Left renal pelvis (tissue), 4 donors: ENCODE results near the gene CFAP126. TPM values are rescaled to one million over a fixed set of nuclear protein-coding genes. Genes with fewer than 3 reads are reported as not detected.

Source experiments
- polyA plus RNA-seq, 4 donors: library from polyadenylated mRNA; unstranded; fragments of 120-200 nt; gene quantifications; one replicate each; pipeline ENCODE4 v1.2.1, GENCODE V29; 2013; ENCODE audit not compliant: insufficient read length in 4 of 4

Gene CFAP126
- polyA plus RNA-seq, 4 donors, result 1.2 to 14.6 (median 11.7) TPM

Other genes with a start within 250 kb of the CFAP126 start
- gene PFDN2, start 249.8 kb downstream of the CFAP126 start, polyA plus RNA-seq, result 10 to 100 TPM; 58.7 to 75.7 (median 73.8) TPM
- 10 to 100 TPM; 29.1 to 59.8 (median 48.6) TPM for gene NIT1, start 249.8 kb downstream of the CFAP126 start, polyA plus RNA-seq
- 10 to 100 TPM; 41.6 to 55.5 (median 48.9) TPM for gene DEDD, start 235.2 kb downstream of the CFAP126 start, polyA plus RNA-seq
- gene UFC1, start 213.9 kb downstream of the CFAP126 start, polyA plus RNA-seq, result 100 to 1,000 TPM; 136 to 169 (median 149) TPM
- gene USP21, start 208.4 kb downstream of the CFAP126 start, polyA plus RNA-seq, result 10 to 100 TPM; 44.9 to 55.2 (median 47.2) TPM
- 10 to 100 TPM; 31.9 to 63.1 (median 38.8) TPM for gene PPOX, start 201.4 kb downstream of the CFAP126 start, polyA plus RNA-seq
- gene B4GALT3, start 190.4 kb downstream of the CFAP126 start, polyA plus RNA-seq, result 10 to 100 TPM; 40.9 to 45.2 (median 42.3) TPM
- 1 to 10 TPM in 1 of 4 donors, under 1 TPM in 3; 0.60 to 6.1 (median 0.79) TPM for gene ADAMTS4, start 168.8 kb downstream of the CFAP126 start, polyA plus RNA-seq
- gene NDUFS2, start 165.5 kb downstream of the CFAP126 start, polyA plus RNA-seq, result 100 to 1,000 TPM; 126 to 217 (median 189) TPM
- 10 to 100 TPM; 13.1 to 39.3 (median 17.1) TPM for gene FCER1G, start 152.6 kb downstream of the CFAP126 start, polyA plus RNA-seq
- gene APOA2, start 144.2 kb downstream of the CFAP126 start, polyA plus RNA-seq, result 10 to 100 TPM in 1 of 4 donors, 1 to 10 TPM in 1, under 1 TPM in 1, not detected in 1; 0.73 to 87.7 (median 2.5) TPM
- gene TOMM40L, start 141.8 kb downstream of the CFAP126 start, polyA plus RNA-seq, result 10 to 100 TPM in 3 of 4 donors, 1 to 10 TPM in 1; 9.9 to 15.4 (median 14.2) TPM
- 1 to 10 TPM; 1.9 to 3.5 (median 2.8) TPM for gene NR1I3, start 129.7 kb downstream of the CFAP126 start, polyA plus RNA-seq
- 1 to 10 TPM in 3 of 4 donors, under 1 TPM in 1; 0.59 to 1.9 (median 1.4) TPM for gene PCP4L1, start 109.1 kb downstream of the CFAP126 start, polyA plus RNA-seq
- gene MPZ, start 57.9 kb downstream of the CFAP126 start, polyA plus RNA-seq, result 1 to 10 TPM; 4.5 to 8.7 (median 6.0) TPM
- gene SDHC, start 53.5 kb downstream of the CFAP126 start, polyA plus RNA-seq, result 100 to 1,000 TPM; 167 to 271 (median 244) TPM
- 10 to 100 TPM in 1 of 4 donors, 1 to 10 TPM in 3; 4.7 to 13.9 (median 6.3) TPM for gene FCGR2A, start 137.6 kb upstream of the CFAP126 start, polyA plus RNA-seq
- under 1 TPM; 0.30 to 0.82 (median 0.34) TPM for gene HSPA6, start 156.7 kb upstream of the CFAP126 start, polyA plus RNA-seq
- gene FCGR3A, start 181.9 kb upstream of the CFAP126 start, polyA plus RNA-seq, result 1 to 10 TPM; 1.7 to 4.7 (median 1.9) TPM